Activated naive CD4-positive, alpha-beta T cell treated with anti-CD3 and anti-CD28 coated beads, Interleukin-2, amount 10 ng/mL, durations not matched to agents 7 days and 5 days (primary cell): ENCODE measurements around the gene TASOR.
A peak's percentile ranks its signal among the peaks of the same experiment; 100 is the strongest.

Source experiments
- CTCF ChIA-PET: fragments of 350-600 bp; sonication (Branson Sonifier 250); formaldehyde crosslinking; loops from one replicate; lab custom pipeline; 2021; ENCODE audit warnings: antibody characterized with exemption; lab: Charles Lee
- DNase-seq: peaks from one replicate; pipeline ENCODE4 v3.0.0-alpha.2; 2020
- H3K27ac Mint-ChIP-seq: one replicate; pipeline ENCODE4 v1.8.0; 2021; ENCODE audit warnings: mild to moderate bottlenecking, moderate library complexity, mixed read lengths
- H3K27me3 Mint-ChIP-seq: one replicate; pipeline ENCODE4 v1.8.0; 2021; ENCODE audit warnings: mild to moderate bottlenecking, mixed read lengths
- H3K36me3 Mint-ChIP-seq: one replicate; pipeline ENCODE4 v1.8.0; 2021; ENCODE audit warnings: mixed read lengths
- H3K4me1 Mint-ChIP-seq: one replicate; pipeline ENCODE4 v1.8.0; 2021; ENCODE audit warnings: mixed read lengths
- H3K4me3 Mint-ChIP-seq: one replicate; pipeline ENCODE4 v1.8.0; 2021; ENCODE audit warnings: mild to moderate bottlenecking, moderate library complexity, mixed read lengths
- H3K9me3 Mint-ChIP-seq: one replicate; pipeline ENCODE4 v1.8.0; 2021; ENCODE audit warnings: mixed read lengths

Gene TASOR

GRCh38 chr3:56673781-56674457 is 9.1 kb downstream of the TASOR start:
- CTCF ChIA-PET, result no interaction called here
- DNase-seq, result no peak
- Mint-ChIP-seq H3K27ac (no peak overlapping the region), H3K36me3 (peaks cover 49% of the 10 kb centered on the region), H3K4me1 (peaks cover 15% of the 10 kb centered on the region), H3K4me3 (no peak overlapping the region), H3K9me3 (no peaks in the 10 kb centered on the region), H3K27me3 (no peaks in the 10 kb centered on the region)

- H3K27me3 Mint-ChIP-seq, result no peaks in the 10 kb centered on the region
- H3K4me1 Mint-ChIP-seq, result peaks cover 9% of the 10 kb centered on the region
- no peak for DNase-seq
- CTCF ChIA-PET, result no interaction called here
- no peak overlapping the region for H3K4me3 Mint-ChIP-seq
- no peaks in the 10 kb centered on the region for H3K9me3 Mint-ChIP-seq
- peaks cover 60% of the 10 kb centered on the region for H3K36me3 Mint-ChIP-seq
- no peak overlapping the region for H3K27ac Mint-ChIP-seq
Observed at GRCh38 chr3:56667973-56668579, 15.0 kb downstream of the TASOR start.

GRCh38 chr3:56664823-56665222 is 18.2 kb downstream of the TASOR start:
- no peaks in the 10 kb centered on the region for H3K9me3 Mint-ChIP-seq
- CTCF ChIA-PET, result no interaction called here
- no peak overlapping the region for H3K27ac Mint-ChIP-seq
- DNase-seq, result no peak
- peaks cover 6% of the 10 kb centered on the region for H3K4me1 Mint-ChIP-seq
- H3K36me3 Mint-ChIP-seq, result peaks cover 60% of the 10 kb centered on the region
- no peak overlapping the region for H3K4me3 Mint-ChIP-seq
- no peaks in the 10 kb centered on the region for H3K27me3 Mint-ChIP-seq

GRCh38 chr3:56655709-56656108 is 27.4 kb downstream of the TASOR start:
- Mint-ChIP-seq H3K36me3 (peaks cover 68% of the 10 kb centered on the region), H3K27me3 (no peaks in the 10 kb centered on the region), H3K9me3 (no peaks in the 10 kb centered on the region), H3K4me1 (peaks cover 10% of the 10 kb centered on the region), H3K4me3 (no peak overlapping the region), H3K27ac (no peak overlapping the region)
- DNase-seq, result no peak
- CTCF ChIA-PET, result no interaction called here

- CTCF ChIA-PET, result no interaction called here
- Mint-ChIP-seq H3K27ac (no peak overlapping the region), H3K9me3 (no peaks in the 10 kb centered on the region), H3K27me3 (no peaks in the 10 kb centered on the region), H3K4me1 (peaks cover 8% of the 10 kb centered on the region), H3K4me3 (no peak overlapping the region), H3K36me3 (peaks cover 63% of the 10 kb centered on the region)
- DNase-seq, result no peak
Observed at GRCh38 chr3:56654460-56654859, 28.6 kb downstream of the TASOR start.

GRCh38 chr3:56645407-56645806 is 37.7 kb downstream of the TASOR start:
- H3K36me3 Mint-ChIP-seq, result peaks cover 51% of the 10 kb centered on the region
- CTCF ChIA-PET, result no interaction called here
- no peaks in the 10 kb centered on the region for H3K27me3 Mint-ChIP-seq
- H3K4me3 Mint-ChIP-seq, result no peak overlapping the region
- no peaks in the 10 kb centered on the region for H3K9me3 Mint-ChIP-seq
- H3K27ac Mint-ChIP-seq, result no peak overlapping the region
- DNase-seq, result no peak
- peaks cover 3% of the 10 kb centered on the region for H3K4me1 Mint-ChIP-seq

GRCh38 chr3:56633602-56634535 is 49.2 kb downstream of the TASOR start:
- Mint-ChIP-seq H3K27me3 (no peaks in the 10 kb centered on the region), H3K27ac (peak overlapping the region; percentile 1), H3K9me3 (no peaks in the 10 kb centered on the region), H3K4me1 (no peaks in the 10 kb centered on the region), H3K4me3 (no peak overlapping the region), H3K36me3 (peaks cover 39% of the 10 kb centered on the region)
- no peak for DNase-seq
- CTCF ChIA-PET, result no interaction called here
